WERI-Rb-1 (cell line): Measurements from ENCODE around the gene C2orf81.
A peak's percentile ranks its signal among the peaks of the same experiment; 100 is the strongest.
"Not testable (repeated sequence)": the region's sequence is repeated elsewhere in the genome, so short reads cannot be mapped to it uniquely, and the experiment has no call there.

Source experiments
- DNase-seq: peaks from one replicate; pipeline ENCODE4 v3.0.0-alpha.2; 2020
- H3K27ac ChIP-seq: fragments of 250-450 bp; sonication (Bioruptor Pico); 2 replicates; pipeline ENCODE4 v1.5.1; 2020; ENCODE audit warnings: mild to moderate bottlenecking, moderate library complexity
- H3K27me3 ChIP-seq: fragments of 250-450 bp; sonication (Bioruptor Pico); 2 replicates; pipeline ENCODE4 v1.5.1; 2021; ENCODE audit warnings: mild to moderate bottlenecking, low read depth, moderate library complexity; ENCODE audit not compliant: insufficient read depth, severe bottlenecking
- H3K36me3 ChIP-seq: fragments of 250-450 bp; sonication (Bioruptor Pico); 2 replicates; pipeline ENCODE4 v1.5.1; 2020; ENCODE audit warnings: mild to moderate bottlenecking, moderate library complexity
- H3K4me3 ChIP-seq: 2 replicates; pipeline ENCODE4 v1.5.1; 2011; ENCODE audit warnings: low read depth, mild to moderate bottlenecking, control low read depth, low read length
- H3K9me3 ChIP-seq: fragments of 250-450 bp; sonication (Bioruptor Pico); 2 replicates; pipeline ENCODE4 v1.5.1; 2021; ENCODE audit warnings: mild to moderate bottlenecking, moderate library complexity; ENCODE audit not compliant: severe bottlenecking
- TF ChIP-seq, protein P1 (sequence below): IDR thresholded peaks from 2 replicates; pipeline ENCODE4 v1.5.1; 2011; ENCODE audit warnings: low read depth, mild to moderate bottlenecking, control low read depth, inconsistent platforms, low read length

C2orf81 gene

DNA sequence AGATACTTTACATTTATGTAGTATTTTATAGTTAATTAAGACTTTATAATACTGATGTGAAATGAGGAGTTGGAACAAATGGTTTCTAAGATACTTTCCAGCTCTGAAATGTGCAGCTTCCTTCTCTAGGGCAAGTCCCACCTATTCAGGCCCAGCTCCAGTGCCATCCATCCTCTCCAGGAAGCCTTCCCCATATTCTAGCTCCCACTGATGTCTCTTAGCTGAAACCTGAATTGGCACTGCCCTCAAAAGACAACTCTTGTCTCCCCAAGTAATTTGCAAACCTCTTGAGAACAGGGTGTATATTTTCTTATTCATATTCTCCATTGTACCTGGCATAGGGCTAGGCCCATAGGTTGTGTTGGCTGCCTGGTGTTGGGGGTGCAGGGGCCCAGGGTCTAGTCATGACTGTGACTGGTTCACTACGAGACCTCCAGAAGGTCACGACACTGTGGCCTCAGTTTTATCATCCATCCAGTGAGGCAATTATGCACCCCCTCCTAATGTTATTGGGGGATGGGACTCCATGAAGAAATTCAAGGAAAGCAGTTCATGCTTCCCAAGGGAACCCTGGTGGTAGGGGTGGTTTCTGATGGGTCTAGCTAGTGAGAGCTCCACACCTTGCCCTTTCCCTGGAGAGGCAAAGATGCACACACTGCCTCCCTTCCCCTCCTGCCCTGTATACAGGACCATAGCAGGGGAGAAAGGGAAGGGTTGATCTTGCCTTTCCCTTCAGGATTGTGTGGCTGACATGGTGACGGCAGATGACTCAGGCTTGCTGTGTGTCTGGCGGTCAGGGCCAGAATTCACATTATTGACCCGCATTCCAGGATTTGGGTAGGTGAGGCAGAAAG is 2.9 kb upstream of the C2orf81 start:
- Histone ChIP-seq H3K27me3 (no peaks in the 10 kb centered on the region), H3K36me3 (peaks cover 35% of the 10 kb centered on the region), H3K4me3 (no peak overlapping the region), H3K9me3 (no peaks in the 10 kb centered on the region), H3K27ac (no peak overlapping the region)
- DNase-seq, result no peak
- TF ChIP-seq, protein P1, sequence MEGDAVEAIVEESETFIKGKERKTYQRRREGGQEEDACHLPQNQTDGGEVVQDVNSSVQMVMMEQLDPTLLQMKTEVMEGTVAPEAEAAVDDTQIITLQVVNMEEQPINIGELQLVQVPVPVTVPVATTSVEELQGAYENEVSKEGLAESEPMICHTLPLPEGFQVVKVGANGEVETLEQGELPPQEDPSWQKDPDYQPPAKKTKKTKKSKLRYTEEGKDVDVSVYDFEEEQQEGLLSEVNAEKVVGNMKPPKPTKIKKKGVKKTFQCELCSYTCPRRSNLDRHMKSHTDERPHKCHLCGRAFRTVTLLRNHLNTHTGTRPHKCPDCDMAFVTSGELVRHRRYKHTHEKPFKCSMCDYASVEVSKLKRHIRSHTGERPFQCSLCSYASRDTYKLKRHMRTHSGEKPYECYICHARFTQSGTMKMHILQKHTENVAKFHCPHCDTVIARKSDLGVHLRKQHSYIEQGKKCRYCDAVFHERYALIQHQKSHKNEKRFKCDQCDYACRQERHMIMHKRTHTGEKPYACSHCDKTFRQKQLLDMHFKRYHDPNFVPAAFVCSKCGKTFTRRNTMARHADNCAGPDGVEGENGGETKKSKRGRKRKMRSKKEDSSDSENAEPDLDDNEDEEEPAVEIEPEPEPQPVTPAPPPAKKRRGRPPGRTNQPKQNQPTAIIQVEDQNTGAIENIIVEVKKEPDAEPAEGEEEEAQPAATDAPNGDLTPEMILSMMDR, result no peak

DNA sequence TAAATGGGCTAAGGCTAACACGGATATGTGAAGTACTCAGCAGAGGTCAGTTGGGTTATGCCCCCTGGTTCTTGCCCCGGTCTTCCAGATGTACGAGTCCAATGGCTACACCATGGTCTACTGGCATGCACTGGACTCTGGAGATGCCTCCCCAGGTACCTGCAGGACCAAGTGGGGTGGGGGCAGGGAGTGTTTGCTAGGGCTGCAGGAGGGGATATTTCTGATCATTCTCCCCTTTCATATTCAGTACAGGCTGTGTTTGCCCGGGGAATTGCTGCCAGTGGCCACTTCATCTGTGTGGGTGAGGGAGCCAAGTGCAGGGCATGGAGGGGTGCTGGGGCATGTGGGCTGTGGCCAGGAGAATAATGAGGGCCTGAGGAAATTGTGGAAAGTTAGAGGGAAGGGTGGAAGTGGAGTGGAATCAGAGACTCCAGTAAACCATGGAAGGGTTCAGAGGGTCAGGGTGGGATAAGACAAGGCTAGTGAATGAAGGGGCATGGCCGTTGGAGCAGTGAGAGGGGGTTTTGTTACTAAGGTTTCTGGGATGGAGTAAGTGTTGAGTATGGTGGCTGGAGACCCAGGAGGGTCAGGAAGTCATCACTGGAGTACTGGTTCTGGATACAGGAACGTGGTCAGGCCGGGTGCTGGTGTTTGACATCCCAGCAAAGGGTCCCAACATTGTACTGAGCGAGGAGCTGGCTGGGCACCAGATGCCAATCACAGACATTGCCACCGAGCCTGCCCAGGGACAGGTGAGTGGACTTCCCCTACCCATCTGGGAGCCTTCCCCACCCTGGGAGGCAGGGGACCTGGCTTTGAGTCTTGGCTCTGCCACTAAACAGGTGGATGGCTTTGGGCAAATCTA is 2.0 kb upstream of the C2orf81 start:
- TF ChIP-seq, protein P1, result no peak
- no peak for DNase-seq
- Histone ChIP-seq H3K9me3 (no peaks in the 10 kb centered on the region), H3K4me3 (no peak overlapping the region), H3K36me3 (peaks cover 26% of the 10 kb centered on the region), H3K27me3 (no peaks in the 10 kb centered on the region), H3K27ac (no peak overlapping the region)

DNA sequence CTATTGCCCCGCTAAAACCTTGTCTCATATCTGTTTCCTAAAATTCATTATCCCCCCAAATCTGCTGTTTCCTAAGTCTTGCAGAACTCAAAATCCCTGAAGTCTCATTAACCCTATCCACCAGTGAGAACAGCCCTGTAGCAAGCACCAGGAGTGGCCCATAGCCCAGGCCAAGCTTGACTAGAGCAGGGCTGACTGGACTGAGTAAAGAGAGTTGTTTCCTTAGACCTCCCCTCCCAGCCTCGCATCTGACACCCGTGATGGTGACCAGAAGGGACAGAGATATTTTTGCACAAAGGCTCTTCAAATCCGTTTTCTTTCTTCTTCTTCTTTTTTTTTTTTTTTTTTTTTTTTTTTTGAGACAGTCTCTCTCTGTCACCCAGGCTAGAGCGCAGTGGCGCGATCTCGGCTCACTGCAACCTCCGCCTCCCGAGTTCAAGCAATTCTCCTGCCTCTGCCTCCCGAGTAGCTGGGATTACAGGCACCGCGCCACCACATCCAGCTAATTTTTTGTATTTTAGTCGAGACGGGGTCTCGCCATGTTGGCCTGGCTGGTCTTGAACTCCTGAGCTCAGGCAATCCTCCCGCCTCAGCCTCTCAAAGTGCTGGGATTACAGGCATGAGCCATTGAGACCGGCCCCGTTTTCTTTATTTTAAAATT is 846 bp downstream of the C2orf81 start:
- Histone ChIP-seq H3K4me3 (peak overlapping the region; percentile 88), H3K27ac (peak overlapping the region; percentile 83)

DNA sequence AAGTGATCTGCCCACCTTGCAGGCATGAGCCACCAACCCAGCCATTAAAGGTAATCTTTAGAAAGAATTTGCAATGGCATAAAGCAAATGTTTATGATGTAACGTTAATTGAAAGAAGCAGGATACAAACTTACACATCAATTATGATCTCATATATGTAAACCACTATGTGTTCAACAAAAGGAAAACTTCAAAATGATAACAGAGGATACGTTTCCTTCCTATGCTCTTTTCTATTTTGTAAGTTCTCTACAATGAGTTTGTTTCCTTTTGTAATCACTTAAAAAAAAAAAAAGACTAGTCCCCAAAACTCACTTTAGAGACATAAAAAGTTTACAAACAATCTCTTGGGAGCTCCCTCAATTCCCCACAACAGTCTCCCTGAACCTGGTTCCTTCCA is 1.4 kb downstream of the C2orf81 start:
- peaks cover 4% of the 10 kb centered on the region; the same call in 1 of the 2 replicates for H3K36me3 ChIP-seq
- TF ChIP-seq, protein P1, result no peak
- no peaks in the 10 kb centered on the region for H3K27me3 ChIP-seq
- no peak overlapping the region for H3K27ac ChIP-seq
- no peaks in the 10 kb centered on the region for H3K9me3 ChIP-seq
- no peak overlapping the region for H3K4me3 ChIP-seq
- DNase-seq, result no peak

More for the DNA sequence above, 846 bp downstream of the C2orf81 start:
- H3K27me3 ChIP-seq, DNase-seq, H3K9me3 ChIP-seq: not testable (repeated sequence)
- H3K36me3 ChIP-seq, result peaks cover 10% of the 10 kb centered on the region; the same call in 1 of the 2 replicates

DNA sequence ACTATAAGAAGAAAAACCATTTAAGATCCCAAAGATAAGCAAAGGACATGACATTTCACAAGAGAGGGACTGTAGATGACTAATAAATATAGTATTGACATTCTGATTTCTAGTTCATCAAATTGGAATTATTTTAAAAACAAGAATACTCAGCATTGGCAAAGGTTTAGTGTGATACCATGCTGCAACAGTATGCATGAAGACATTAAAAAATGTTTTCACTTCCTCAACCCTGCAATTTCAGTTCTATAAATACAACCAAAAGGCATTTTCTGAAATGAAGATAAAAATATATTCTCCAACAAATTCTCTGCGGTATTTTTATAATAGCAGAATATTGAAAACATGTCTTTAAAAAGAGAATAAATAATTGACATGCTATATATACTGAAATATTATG is 2.1 kb downstream of the C2orf81 start:
- no peaks in the 10 kb centered on the region for H3K27me3 ChIP-seq
- H3K9me3 ChIP-seq, result no peaks in the 10 kb centered on the region
- no peak overlapping the region for H3K27ac ChIP-seq
- no peak overlapping the region for H3K4me3 ChIP-seq
- TF ChIP-seq, protein P1, result no peak
- DNase-seq, result no peak
- H3K36me3 ChIP-seq, result no peaks in the 10 kb centered on the region

DNA sequence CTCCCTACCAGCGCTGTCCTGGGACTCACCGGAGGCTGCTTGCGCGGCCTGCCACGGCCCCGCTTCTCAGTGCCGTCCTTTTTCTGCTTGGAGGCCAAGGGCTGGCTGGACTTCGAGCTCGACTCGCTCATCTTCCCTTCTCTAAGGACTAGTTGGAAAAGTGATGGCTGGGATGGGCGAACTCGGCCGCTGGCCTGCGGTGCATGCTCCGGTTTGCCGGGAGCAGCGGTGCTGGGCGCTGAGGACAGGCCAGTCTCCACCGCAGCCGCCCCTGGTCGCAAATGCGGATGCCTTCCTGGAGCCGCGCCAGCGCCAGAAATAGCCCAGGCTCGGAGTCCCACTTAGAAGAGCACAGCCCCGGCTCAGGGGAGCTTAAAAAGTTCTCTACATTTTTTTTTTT is 3.1 kb downstream of the C2orf81 start:
- Histone ChIP-seq H3K36me3 (no peaks in the 10 kb centered on the region), H3K9me3 (no peaks in the 10 kb centered on the region), H3K4me3 (no peak overlapping the region), H3K27me3 (no peaks in the 10 kb centered on the region), H3K27ac (no peak overlapping the region)
- TF ChIP-seq, protein P1, result no peak
- DNase-seq, result no peak
